ENCODE measurements around the gene L2HGDH.
"Not testable (repeated sequence)": the region's sequence is repeated elsewhere in the genome, so short reads cannot be mapped to it uniquely, and the experiment has no call there.

L2HGDH gene

GRCh38 chr14:50339178-50339804 lies 27.3 kb upstream of the L2HGDH start:
- no peak for DNase-seq

- no peak for DNase-seq
These were observed 26.6 kb upstream of the L2HGDH start for GRCh38 chr14:50338587-50338986.

GRCh38 chr14:50335989-50336824 lies 24.2 kb upstream of the L2HGDH start:
- DNase-seq = no peak

GRCh38 chr14:50335389-50335788 lies 23.4 kb upstream of the L2HGDH start:
- no peak for DNase-seq

- no peak for DNase-seq
These were observed 22.2 kb upstream of the L2HGDH start for GRCh38 chr14:50334211-50334610.

GRCh38 chr14:50333014-50333509 lies 21.0 kb upstream of the L2HGDH start:
- DNase-seq = no peak

- DNase-seq = no peak
These were observed 19.6 kb upstream of the L2HGDH start for GRCh38 chr14:50331596-50331995.

- peak; percentile 80 for DNase-seq
These were observed 9.1 kb upstream of the L2HGDH start for GRCh38 chr14:50321009-50321660.

- no peak for DNase-seq
These were observed 8.3 kb upstream of the L2HGDH start for GRCh38 chr14:50320283-50320682.

- no peak for DNase-seq
These were observed 7.7 kb upstream of the L2HGDH start for GRCh38 chr14:50319721-50320120.

GRCh38 chr14:50319293-50319692 lies 7.3 kb upstream of the L2HGDH start:
- DNase-seq = no peak

- no peak for DNase-seq
These were observed 6.1 kb upstream of the L2HGDH start for GRCh38 chr14:50318031-50318626.

GRCh38 chr14:50314098-50314497 lies 2.1 kb upstream of the L2HGDH start:
- DNase-seq = not testable (repeated sequence)

GRCh38 chr14:50312734-50313054 lies 665 bp upstream of the L2HGDH start:
- DNase-seq = peak; percentile 83

- peak; percentile 50 for DNase-seq
These were observed 575 bp downstream of the L2HGDH start for GRCh38 chr14:50311337-50311971.

GRCh38 chr14:50310445-50310844 lies 1.6 kb downstream of the L2HGDH start:
- DNase-seq = no peak

- no peak for DNase-seq
These were observed 3.6 kb downstream of the L2HGDH start for GRCh38 chr14:50308363-50308915.

- DNase-seq = peak; percentile 45
These were observed 8.1 kb downstream of the L2HGDH start for GRCh38 chr14:50303744-50304471.

GRCh38 chr14:50301914-50302313 lies 10.1 kb downstream of the L2HGDH start:
- no peak for DNase-seq

- DNase-seq = no peak
These were observed 12.4 kb downstream of the L2HGDH start for GRCh38 chr14:50299585-50299984.

GRCh38 chr14:50290306-50290705 lies 21.7 kb downstream of the L2HGDH start:
- no peak for DNase-seq

GRCh38 chr14:50288146-50288545 lies 23.9 kb downstream of the L2HGDH start:
- no peak for DNase-seq

Measured in DMS79 (cell line).